ENCODE results near the gene LIMS4.
"Not testable (repeated sequence)": the region's sequence is repeated elsewhere in the genome, so short reads cannot be mapped to it uniquely, and the experiment has no call there.

DNA sequence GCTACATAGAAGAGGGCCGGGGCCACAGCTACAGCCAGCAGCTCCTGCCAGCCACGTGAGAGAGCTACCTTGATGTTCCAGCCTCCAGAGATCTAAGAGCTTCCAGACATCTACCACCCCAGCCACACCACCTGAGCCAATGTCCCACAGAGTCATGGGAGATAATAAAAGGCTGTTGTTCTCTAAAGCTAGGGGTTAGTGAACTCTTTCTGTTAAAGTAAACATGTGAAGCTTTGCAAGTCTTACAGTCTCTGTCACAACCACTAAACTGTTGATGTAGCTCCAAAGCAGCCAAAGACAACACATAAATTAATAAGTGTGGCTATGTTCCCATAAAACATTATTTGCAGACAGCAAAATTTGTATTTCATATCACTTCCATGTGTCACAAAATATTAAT lies 67.6 kb downstream of the LIMS4 start:
- TF ChIP-seq TBP (IDR thresholded peaks at IDR 0.05; ENCODE audit: low read depth, low read length); JUN (IDR thresholded peaks at IDR 0.05; ENCODE audit: low read depth, low read length); RFX5 (IDR thresholded peaks at IDR 0.05; ENCODE audit: borderline replicate concordance, low read depth, low read length); CTCF (IDR thresholded peaks at IDR 0.05; ENCODE audit: control extremely low read depth in 1 of 3, insufficient read depth in 1 of 3, low read depth in 1 of 3, low read length in 3 of 3); GABPA (IDR thresholded peaks at IDR 0.05; ENCODE audit: borderline replicate concordance, insufficient read depth, low read length); TAF1 (IDR thresholded peaks at IDR 0.05; ENCODE audit: low read depth, low read length); YY1 (IDR thresholded peaks at IDR 0.05; ENCODE audit: low read depth, low read length): not testable (repeated sequence)

Measured in H1 (cell line).